Sciatic nerve (tissue), 2 donors: ENCODE data around the gene PCDHGA1. TPM values are rescaled to one million over a fixed set of nuclear protein-coding genes. Genes with fewer than 3 reads are reported as not detected.
A peak's percentile ranks its signal among the peaks of the same experiment; 100 is the strongest.
"Not testable (repeated sequence)": the region's sequence is repeated elsewhere in the genome, so short reads cannot be mapped to it uniquely, and the experiment has no call there.

Source experiments
- ATAC-seq: fragments of 200-7000 bp; cut with Tn5 transposase; one replicate; pipeline ENCODE4 v1.9.1; 2020; ENCODE audit warnings: mild to moderate bottlenecking, moderate library complexity
- DNase-seq: peaks from one replicate; pipeline ENCODE4 v3.0.0-alpha.2; 2020; ENCODE audit warnings: low spot score
- intact Hi-C: fragments of 100-400 bp; cut with DNase I; formaldehyde crosslinking; loops from one replicate; pipeline ENCODE4 v1.14.2; 2022
- total RNA-seq: library from RNA; stranded (reverse); fragmentation: NEBNext Ultra II Directional; extraction: Animal tissue kit (Norgen Biotek cat#: 25700); gene quantifications from one replicate; pipeline ENCODE4 v1.2.1, GENCODE V29; 2021
- donor health status: DM: no; HTN: no; CAD: no.
- donor health status: DM: no; HTN: no; CAD: no.

The PCDHGA1 gene
- 1.4 TPM for total RNA-seq

DNA sequence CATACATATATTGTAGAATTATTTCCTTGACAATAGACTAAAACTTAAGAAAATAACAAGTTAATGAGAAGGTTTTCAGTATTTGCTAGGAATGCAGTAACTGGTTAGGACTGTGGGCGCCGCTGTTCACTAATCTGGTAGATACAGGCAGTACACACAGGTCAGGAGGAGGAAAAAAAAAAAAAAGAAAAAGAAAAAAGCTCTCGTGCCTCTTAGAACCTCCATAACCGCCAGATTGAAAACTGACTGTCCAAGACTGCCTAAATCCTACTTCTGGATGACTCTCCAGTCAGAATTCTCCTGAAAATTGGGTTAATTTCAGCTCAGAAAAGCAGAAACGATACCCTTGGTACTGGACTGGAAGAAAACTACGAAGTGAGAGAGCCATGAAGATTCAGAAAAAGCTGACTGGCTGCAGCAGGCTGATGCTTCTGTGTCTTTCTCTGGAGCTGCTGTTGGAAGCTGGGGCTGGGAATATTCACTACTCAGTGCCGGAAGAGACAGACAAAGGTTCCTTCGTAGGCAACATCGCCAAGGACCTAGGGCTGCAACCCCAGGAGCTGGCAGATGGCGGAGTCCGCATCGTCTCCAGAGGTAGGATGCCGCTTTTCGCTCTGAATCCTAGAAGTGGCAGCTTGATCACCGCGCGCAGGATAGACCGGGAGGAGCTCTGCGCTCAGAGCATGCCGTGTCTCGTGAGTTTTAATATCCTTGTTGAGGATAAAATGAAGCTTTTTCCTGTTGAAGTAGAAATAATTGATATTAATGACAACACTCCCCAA lies at the start of gene PCDHGA1:
TSS of gene PCDHGA1 (plus strand) at position 216 of the 782 bp plus-strand sequence.
- no peak for ATAC-seq
- intact Hi-C loops, result no loop called here
- DNase-seq, result no peak

DNA sequence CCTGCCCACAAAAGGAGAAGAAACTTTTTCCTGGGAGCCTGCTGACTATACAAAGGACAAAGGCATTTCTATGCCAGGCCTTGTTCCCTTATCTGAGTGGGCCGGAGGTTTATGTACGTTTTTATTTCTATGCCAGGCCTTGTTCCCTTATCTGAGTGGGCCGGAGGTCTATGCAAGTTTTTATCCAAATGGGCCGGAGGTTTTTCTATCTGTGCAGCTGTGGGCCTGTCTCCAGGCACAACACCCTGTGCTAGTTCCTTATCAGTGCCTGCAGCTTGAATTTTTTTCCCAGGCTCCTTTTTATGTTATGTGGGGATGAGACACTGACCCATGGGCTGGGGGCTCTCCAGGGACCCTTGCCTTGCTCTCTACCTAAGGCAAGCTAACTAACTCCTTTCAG lies 31.9 kb upstream of the PCDHGA1 start:
- DNase-seq (no peak), ATAC-seq (no peak)
- intact Hi-C loops, result no loop called here

DNA sequence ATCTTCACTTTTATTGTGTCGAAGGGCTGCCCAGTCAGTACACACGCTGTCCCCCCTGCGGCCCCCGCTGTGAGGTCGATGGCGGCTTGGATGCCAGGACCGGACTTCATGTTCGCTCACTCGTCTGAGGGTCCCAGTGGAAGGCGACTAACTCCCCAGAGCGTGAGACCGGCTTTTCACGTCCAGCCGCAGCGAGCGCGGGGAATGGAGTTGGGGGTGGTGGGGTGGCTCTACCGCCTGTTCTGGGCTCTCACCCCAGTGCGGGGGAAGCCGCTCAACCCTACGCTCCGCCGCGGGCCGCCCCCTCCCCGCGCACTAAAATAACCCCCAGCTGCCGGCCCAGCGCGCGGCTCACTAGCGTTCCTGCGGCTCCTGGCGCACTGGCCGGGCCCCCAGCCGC lies 26.6 kb upstream of the PCDHGA1 start, which contains the start of gene SLC25A2:
TSS of gene SLC25A2 (minus strand) at position 294 of the 400 bp plus-strand sequence. CDS start at position 110, 184 bp downstream.
- ATAC-seq (no peak), DNase-seq (no peak)
- intact Hi-C loops, result no loop called here

DNA sequence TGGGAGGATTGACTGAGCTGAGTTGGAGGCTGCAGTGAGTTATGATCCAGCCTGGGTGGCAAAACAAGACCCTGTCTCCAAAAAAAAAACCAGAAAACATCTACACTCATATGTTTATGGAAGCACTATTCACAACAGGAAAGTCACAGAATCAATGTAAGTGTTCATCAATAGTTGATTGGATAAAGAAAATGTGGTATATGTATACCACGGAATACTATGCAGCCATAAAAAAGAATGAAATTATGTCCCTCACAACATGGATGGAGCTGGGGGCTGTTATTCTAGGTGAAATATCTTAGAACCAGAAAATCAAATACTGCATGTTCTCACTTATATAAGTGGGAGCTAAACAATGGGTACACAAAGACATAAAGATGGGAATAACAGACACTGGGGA lies 23.7 kb upstream of the PCDHGA1 start:
- intact Hi-C loops, result no loop called here
- DNase-seq (no peak), ATAC-seq (no peak)

DNA sequence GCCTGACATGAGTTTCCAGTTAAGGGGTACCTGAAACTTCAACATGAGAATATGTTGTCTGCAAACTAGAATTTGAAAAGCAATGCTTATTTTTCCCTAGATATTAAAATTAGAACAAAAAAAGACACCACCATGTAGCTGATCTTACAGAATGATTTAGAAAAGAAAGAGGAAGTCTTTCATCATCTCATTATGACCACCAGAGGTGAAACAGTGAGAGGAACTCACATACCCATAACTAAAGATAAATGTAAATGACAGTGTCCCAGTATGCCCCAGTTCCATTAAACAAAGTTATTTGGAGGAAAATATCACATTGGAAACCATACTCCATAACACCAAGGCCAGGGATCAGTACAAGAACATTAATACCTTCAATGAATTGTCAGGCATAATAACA lies 16.6 kb upstream of the PCDHGA1 start:
- ATAC-seq, result no peak
- intact Hi-C loops, result no loop called here
- DNase-seq, result no peak

DNA sequence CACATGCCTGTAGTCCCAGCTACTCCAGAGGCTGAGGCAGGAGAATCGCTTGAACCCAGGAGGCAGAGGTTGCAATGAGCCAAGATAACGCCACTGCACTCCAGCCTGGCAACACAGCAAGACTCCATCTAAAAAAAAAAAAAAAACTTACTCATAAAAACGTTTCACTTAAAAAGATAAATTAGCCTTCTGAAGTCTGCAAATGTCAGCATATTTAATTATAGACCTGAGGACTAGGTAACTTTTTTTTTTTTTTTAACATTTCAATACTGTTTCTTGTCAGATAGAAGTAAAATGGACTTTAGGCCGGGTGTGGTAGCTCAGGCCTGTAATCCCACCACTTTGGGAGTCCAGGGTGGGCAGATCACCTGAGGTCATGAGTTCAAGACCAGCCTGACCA lies 13.4 kb upstream of the PCDHGA1 start:
- ATAC-seq, intact Hi-C loops, DNase-seq: not testable (repeated sequence)

DNA sequence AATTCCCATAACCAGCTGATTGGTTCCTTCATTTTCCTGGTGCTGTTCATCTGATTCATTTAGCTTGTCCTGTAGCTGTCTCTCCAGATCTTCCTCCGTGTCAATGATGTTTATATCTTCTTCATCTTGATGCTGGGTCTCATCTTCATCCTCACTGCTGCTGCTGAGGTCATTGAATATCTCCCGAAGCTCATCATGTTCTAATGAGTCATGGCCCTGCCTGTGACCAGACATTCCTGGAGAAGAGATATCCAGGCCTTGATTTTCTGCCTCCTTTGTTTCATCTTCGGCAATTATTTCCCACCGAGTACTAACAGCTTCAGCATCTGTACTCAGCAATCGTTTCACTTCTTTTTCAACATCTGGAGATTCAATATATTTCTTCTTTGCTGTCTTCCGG lies 11.1 kb upstream of the PCDHGA1 start:
- ATAC-seq, result no peak
- intact Hi-C loops, result no loop called here

DNA sequence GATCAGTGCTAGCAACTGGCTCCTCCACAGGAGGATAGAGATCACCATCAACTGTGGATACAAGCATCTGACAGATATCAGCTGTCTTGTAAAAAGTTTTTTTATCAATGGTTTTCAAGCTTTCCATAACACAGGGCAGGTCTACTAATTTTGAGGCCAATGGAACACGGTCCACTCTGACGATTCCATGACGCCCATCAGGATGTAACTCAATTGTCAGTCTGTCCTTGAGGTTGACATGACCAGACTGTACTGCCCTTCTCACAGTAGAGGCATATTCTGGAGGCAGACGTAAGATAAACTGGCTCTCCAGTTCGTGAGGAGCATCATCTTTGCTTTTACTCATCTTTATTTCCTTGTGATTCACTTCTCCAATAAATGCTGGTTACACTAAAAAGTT lies 10.6 kb upstream of the PCDHGA1 start:
- intact Hi-C loops, result loop anchor here (5.0 kb wide), 1 partner anchor 238 kb away; no protein-coding TSS in a partner anchor
- ATAC-seq (no peak), DNase-seq (no peak)

More for the DNA sequence above, 11.1 kb upstream of the PCDHGA1 start:
- no peak for DNase-seq

DNA sequence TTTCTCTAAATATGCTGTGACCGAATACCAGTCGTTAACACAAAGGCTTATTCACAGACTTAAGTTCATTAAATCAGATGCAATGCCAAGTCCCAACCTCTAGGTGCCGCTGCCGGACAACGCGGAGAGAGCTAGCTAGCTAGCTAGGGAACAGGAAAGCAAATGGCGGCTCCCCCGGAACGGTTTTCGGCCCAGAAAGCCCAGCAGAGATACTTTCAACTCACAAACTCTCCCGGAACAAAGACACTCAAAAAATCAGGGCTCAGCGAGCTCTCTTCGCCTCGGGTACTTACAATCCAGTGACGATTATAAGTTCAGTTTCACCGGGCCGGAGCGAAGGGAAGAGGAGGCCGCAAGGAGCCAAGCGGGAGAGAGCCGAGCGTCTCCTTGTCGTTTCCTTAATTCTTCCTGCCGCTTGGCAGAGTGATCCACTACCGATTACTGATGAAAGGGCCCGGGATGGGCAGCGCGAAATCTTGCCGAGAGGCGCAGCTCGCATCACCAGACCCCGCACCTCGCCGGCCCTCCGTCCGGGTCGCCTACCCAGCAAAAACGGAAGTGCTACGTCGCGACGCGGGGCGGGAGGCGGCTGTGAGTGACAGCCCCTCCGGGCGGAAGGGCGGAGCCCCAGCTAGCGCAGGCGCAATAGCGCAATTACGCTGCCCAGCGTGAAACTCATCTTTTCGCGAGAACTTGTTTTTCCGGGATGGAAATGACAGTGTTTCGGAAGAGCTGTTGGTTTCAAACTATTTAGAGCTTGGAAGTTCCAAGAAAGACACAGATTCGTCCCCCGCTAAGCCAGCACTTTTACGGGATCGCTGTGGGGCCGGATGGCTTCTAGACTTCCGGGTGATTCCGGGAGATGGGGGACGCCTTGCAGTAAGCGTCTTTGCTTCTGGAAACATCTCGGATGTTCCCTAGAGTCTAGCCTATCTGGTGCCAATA lies 9.8 kb upstream of the PCDHGA1 start, which contains the start of gene TAF7:
TSS of gene TAF7 (minus strand) at position 560 of the 945 bp plus-strand sequence. CDS start 740 bp downstream, outside the sequence.
- intact Hi-C loops, result loop anchor here (5.0 kb wide), 1 partner anchor 237 kb away; no protein-coding TSS in a partner anchor
- DNase-seq (peak; percentile 95), ATAC-seq (peak; percentile 100)

DNA sequence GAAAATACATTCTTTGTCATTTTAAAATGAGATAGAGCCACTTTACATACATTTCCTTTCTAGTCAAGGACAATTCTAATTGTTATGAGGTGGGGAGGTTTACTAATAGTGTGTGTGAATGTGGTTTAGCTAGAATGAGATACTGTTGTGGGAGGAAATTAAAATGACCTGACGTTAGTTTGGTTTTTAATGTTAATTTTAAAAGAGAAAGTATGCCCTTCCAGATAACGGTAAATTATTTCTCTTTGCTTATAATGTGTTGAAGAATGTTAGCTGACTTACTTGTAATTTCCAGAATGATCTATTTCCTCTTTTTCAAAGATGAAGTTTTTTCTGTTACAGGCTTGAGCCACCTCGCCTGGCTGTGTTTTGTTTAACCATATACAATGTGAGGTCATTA lies 8.1 kb upstream of the PCDHGA1 start:
- ATAC-seq, result no peak
- DNase-seq, result no peak
- intact Hi-C loops, result loop anchor here (5.0 kb wide), 1 partner anchor 235 kb away; no protein-coding TSS in a partner anchor

DNA sequence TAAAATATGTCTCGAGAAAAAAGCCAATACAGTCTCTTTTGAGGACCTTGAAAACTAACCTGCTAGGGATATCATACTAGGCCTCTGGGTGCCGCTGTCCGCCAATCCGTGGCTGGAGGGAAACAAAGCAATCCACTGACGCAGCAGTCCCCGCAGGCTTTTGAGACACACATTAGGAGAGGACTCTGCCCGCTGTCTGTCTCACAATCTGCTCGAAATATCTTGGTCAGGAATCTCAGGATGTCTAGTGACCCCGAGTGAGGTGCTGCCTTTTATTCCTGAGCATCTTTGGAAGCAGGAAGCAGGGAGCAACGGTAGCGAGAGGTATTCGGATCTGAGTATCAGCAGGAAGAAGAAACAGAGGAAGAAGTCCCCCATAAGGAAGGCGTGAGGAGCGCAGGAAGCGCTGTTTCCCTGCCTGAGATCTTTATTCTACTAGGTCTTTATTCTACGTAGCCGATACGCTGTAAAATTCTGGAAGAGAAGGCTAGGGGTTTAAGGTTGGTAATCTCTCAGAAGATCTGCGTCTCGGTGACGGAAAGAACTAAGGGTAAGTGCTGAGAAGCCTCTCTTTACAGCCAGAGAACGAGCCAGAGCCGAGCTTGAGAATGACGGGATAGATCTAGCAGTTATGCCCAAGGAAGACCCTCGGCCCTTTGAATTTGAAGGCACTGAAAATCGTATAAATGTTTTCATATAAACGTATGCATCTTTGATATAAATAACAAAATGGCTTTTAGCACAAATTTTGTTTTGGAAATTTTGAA lies 4.0 kb upstream of the PCDHGA1 start:
- intact Hi-C loops, result no loop called here
- peak; percentile 75 for DNase-seq

DNA sequence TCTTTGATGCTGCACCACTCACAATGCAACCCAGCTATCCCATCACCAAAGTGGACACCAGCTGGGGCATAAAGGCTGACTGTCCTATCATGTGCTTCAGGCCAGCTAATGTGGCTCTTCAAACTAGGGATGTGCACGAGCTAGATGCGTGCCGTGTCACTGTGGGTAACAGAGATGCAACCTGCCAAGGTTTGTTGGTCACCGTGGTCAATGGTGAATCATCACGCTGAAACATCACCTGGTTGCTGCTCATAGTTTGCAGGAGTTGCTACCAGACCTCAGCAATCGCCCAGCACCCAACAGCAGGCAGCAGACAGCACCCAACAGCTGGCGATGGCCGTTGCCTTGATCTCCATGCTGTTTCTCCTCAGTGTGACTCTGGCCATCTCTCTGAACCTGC lies 2.1 kb upstream of the PCDHGA1 start:
- intact Hi-C loops, result no loop called here
- no peak for ATAC-seq
- no peak for DNase-seq

More for the DNA sequence above, 4.0 kb upstream of the PCDHGA1 start:
- ATAC-seq, result peak; percentile 88

DNA sequence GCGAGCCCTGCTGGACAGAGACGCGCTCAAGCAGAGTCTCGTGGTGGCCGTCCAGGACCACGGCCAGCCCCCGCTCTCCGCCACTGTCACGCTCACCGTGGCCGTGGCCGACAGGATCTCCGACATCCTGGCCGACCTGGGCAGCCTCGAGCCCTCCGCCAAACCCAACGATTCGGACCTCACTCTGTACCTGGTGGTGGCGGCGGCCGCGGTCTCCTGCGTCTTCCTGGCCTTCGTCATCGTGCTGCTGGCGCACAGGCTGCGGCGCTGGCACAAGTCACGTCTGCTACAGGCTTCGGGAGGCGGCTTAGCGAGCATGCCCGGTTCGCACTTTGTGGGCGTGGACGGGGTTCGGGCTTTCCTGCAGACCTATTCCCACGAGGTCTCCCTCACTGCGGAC lies 2.3 kb downstream of the PCDHGA1 start:
- ATAC-seq, DNase-seq, intact Hi-C loops: not testable (repeated sequence)

DNA sequence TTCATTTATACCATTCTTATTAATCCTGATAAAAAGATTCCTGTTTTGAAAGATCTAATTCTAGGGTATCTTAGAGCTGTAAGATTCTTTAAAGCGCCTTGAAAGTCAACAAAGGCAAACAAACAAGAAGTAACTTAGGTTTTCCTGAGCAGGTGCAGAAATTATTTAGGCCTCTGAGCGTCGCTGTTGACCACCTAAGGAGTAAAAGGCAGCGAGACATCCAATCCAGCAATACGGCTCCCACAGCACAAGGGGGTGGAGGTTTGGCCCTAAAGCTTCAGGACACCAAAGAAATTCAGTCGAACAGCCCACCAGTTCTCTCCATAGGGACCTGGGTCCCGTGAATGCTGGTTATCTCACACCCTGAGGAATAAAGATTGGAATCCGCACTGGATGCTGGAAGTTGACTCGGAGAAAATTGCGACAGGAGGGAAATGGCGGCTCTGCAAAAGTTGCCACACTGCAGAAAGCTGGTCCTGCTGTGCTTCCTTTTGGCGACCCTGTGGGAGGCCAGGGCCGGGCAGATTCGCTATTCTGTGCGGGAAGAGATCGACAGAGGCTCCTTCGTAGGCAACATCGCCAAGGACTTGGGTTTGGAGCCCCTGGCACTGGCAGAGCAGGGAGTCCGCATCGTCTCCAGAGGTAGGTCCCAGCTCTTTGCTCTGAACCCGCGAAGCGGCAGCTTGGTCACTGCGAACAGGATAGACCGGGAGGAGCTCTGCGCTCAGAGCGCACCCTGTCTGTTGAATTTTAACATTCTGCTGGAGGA lies 8.4 kb downstream of the PCDHGA1 start, which contains the start of gene PCDHGA2:
TSS of gene PCDHGA2 (plus strand) at position 223 of the 769 bp plus-strand sequence.
- intact Hi-C loops, result no loop called here
- ATAC-seq, result peak; percentile 90
- DNase-seq, result no peak

DNA sequence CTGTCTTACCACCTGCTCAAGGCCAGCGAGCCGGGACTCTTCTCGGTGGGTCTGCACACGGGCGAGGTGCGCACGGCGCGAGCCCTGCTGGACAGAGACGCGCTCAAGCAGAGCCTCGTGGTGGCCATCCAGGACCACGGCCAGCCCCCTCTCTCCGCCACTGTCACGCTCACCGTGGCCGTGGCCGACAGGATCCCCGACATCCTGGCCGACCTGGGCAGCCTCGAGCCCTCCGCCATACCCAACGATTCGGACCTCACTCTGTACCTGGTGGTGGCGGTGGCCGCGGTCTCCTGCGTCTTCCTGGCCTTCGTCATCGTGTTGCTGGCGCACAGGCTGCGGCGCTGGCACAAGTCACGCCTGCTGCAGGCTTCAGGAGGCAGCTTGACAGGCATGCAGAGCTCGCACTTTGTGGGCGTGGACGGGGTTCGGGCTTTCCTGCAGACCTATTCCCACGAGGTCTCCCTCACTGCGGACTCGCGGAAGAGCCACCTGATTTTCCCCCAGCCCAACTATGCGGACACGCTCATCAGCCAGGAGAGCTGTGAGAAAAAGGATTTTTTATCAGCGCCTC lies 10.6 kb downstream of the PCDHGA1 start:
- intact Hi-C loops, ATAC-seq, DNase-seq: not testable (repeated sequence)

DNA sequence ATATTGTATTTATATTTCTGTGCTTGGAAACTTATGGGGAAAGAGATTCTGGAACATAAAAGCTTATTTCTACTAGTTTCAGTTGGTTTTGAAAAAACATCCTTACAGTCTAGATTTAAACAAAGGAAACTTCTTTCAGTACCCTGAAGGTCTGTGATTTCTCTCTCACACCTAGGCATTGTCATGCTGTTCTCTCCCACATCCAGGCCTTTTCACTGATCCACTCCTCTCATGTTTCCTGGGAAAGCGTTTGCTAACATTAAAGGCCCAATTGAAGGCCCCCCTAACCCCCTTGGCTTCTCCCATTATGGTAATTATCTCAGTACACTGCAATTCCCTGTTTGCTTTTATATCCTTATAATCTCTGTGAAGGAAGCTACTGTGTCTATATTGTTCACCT lies 12.5 kb downstream of the PCDHGA1 start:
- DNase-seq, result no peak
- intact Hi-C loops, result no loop called here
- no peak for ATAC-seq

DNA sequence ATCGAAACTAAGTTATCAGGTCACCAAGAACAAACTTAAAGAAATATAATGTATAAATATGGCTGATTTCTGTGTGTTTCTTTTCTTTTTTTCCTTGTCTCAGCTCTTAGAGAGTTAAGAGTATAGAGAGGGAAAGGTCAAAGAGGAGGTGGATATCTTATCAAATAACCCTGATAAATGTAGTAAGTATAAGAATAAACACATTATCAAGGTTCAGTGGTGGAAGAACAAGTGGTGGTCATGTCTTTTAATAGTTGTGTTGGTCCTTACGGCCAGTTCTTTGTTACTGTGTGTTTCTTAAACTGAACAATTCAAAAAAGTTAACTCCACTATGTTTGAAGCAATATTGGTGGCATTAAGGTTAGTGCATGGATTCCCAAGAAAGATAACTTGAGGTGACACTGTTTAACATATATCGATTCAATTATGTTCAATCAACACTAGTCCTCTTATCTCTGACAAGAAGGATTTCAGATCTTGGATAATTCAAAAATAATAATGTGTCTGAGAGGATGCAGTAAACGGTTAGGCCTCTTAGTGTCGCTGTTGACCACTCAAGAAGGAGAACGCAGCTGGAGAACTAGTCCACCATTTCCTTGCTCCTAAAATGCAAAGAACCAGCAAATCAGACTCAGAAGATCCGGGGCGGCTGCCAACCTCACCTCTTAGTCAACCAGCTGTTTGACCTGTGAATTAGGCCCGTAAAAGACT lies 13.1 kb downstream of the PCDHGA1 start, which contains the start of gene PCDHGA3:
TSS of gene PCDHGA3 (plus strand) at position 588 of the 711 bp plus-strand sequence. CDS start 205 bp downstream, outside the sequence.
- no peak for DNase-seq
- ATAC-seq, result no peak
- intact Hi-C loops, result no loop called here
